Activated CD4-positive, alpha-beta T cell treated with anti-CD3 and anti-CD28 coated beads, Interleukin-2, amount 10 ng/mL, durations not matched to agents 7 days and 5 days (primary cell): ENCODE measurements around the gene TREH. TPM values are rescaled to one million over a fixed set of nuclear protein-coding genes. Genes with fewer than 3 reads are reported as not detected.

ENCODE experiments used
- CTCF ChIA-PET: fragments of 350-600 bp; sonication (Branson Sonifier 250); formaldehyde crosslinking; loops from one replicate; lab custom pipeline; 2021; ENCODE audit warnings: antibody characterized with exemption; lab: Charles Lee
- POLR2A ChIA-PET: fragments of 350-600 bp; sonication (Branson Sonifier 250); formaldehyde crosslinking; loops from one replicate; lab custom pipeline; 2021; ENCODE audit warnings: antibody characterized with exemption; lab: Charles Lee
- DNase-seq: peaks from one replicate; pipeline ENCODE4 v3.0.0-alpha.2; 2020
- H3K27ac Mint-ChIP-seq: one replicate; pipeline ENCODE4 v1.8.0; 2021; ENCODE audit warnings: mild to moderate bottlenecking, moderate library complexity, mixed read lengths
- H3K27me3 Mint-ChIP-seq: one replicate; pipeline ENCODE4 v1.8.0; 2021; ENCODE audit warnings: mixed read lengths
- H3K36me3 Mint-ChIP-seq: one replicate; pipeline ENCODE4 v1.8.0; 2021; ENCODE audit warnings: low read depth, mixed read lengths
- H3K4me1 Mint-ChIP-seq: one replicate; pipeline ENCODE4 v1.8.0; 2021; ENCODE audit warnings: mixed read lengths
- H3K4me3 Mint-ChIP-seq: one replicate; pipeline ENCODE4 v1.8.0; 2021; ENCODE audit warnings: mild to moderate bottlenecking, moderate library complexity, mixed read lengths
- H3K9me3 Mint-ChIP-seq: one replicate; pipeline ENCODE4 v1.8.0; 2021; ENCODE audit warnings: mixed read lengths
- total RNA-seq, 2 experiments: library from RNA; stranded (reverse); gene quantifications; one replicate each; pipeline ENCODE4 v1.2.3, GENCODE V29; 2021

Gene TREH
- total RNA-seq, 2 experiments from 2014 or later: not detected

DNA sequence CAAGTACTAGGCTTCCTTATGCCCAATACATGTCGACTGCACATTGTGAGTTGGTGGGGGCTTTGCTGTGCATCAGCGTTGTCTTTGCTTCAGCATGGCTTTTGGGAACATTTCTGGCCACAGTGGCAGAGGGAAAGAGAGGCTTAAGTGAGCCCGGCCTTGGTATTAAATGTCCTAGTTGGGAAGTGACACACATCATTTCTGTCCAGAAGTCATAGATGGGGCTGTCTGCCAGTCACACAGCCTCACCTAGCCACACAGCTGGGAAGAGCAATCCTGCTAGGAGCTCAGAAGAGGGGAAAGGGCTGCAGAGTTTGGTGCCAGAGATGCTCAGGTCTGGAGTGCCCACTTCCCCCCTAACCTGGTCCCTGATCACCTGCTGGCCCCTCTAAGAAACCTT, 27.6 kb downstream of the TREH start:
- CTCF ChIA-PET: no interaction called here
- POLR2A ChIA-PET: no interaction called here
- no peaks in the 10 kb centered on the region for H3K9me3 Mint-ChIP-seq

DNA sequence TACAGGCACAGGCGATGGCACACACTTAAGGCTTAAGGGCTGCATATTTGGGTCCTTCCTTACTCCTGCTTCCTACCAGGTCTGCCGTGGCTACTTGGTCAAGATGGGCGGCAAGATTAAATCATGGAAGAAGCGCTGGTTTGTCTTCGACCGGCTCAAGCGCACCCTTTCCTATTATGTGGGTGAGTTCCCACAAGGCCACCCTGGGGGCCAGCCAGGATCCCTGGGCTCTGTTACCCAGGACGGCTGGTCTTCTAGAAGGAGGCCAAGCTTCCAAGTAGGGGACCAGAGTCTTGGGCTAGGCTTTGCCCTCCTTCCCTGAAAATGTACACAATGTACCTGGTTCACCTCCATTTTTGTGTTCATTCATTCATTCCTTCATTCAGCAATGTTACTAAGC, 29.1 kb downstream of the TREH start:
- Mint-ChIP-seq H3K27me3 (no peaks in the 10 kb centered on the region), H3K9me3 (no peaks in the 10 kb centered on the region), H3K36me3 (no peaks in the 10 kb centered on the region), H3K4me3 (no peak overlapping the region), H3K4me1 (peaks cover 9% of the 10 kb centered on the region), H3K27ac (no peak overlapping the region)
- CTCF ChIA-PET: interaction anchor here (1.2 kb wide), 1 partner anchor 9 kb away, joined by 3 read pairs; no protein-coding TSS in a partner anchor
- POLR2A ChIA-PET: no interaction called here
- no peak for DNase-seq

More for the DNA sequence above, 27.6 kb downstream of the TREH start:
- Mint-ChIP-seq H3K27ac (no peak overlapping the region), H3K36me3 (no peaks in the 10 kb centered on the region), H3K27me3 (no peaks in the 10 kb centered on the region), H3K4me1 (peaks cover 9% of the 10 kb centered on the region), H3K4me3 (no peak overlapping the region)
- DNase-seq: no peak

DNA sequence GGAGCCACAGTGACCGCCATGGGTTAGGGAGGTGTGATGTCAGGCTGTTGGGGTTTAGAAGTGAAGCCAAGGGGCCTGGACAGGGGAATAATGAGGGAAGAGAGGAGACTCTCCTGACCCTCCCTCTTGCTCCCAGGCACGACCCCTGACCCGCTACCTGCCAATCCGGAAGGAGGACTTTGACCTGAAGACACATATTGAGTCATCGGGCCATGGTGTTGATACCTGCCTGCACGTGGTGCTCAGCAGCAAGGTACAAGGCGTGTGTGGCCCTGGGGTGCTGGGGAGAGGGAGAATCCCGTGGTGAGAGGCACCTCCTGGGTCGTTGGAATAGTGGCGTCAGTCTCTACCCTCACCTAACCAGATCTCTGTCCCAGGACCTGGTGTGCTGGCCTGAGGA, 29.5 kb downstream of the TREH start:
- ChIA-PET CTCF (interaction anchor here (1.2 kb wide), 1 partner anchor 10 kb away, joined by 3 read pairs; no protein-coding TSS in a partner anchor), POLR2A (no interaction called here)
- Mint-ChIP-seq H3K4me3 (no peak overlapping the region), H3K27ac (no peak overlapping the region), H3K36me3 (no peaks in the 10 kb centered on the region), H3K9me3 (no peaks in the 10 kb centered on the region), H3K4me1 (peaks cover 9% of the 10 kb centered on the region), H3K27me3 (no peaks in the 10 kb centered on the region)
- DNase-seq: no peak

DNA sequence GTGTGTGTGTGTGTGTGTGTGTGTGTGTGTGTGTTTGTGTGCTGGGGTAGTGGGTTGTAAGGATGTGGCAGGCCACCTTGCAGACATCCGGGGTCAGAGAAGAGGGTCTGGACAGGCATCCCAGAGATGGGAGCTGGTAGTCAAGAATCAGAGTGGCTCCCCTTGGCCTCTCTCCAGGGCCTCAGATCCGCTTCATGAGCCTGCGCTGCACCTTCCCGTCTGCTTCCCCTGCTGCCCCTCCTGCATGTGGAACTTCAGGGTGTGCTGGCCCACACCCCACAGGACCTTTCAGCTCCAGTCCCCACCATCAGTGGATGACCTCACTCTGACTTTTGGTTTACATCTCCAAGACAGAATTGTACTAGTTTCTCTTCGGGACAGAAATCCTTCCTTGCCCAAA, 31.2 kb downstream of the TREH start:
- Mint-ChIP-seq H3K36me3 (no peaks in the 10 kb centered on the region), H3K9me3 (no peaks in the 10 kb centered on the region), H3K4me1 (peaks cover 9% of the 10 kb centered on the region), H3K4me3 (no peak overlapping the region), H3K27ac (no peak overlapping the region), H3K27me3 (no peaks in the 10 kb centered on the region)
- ChIA-PET CTCF (interaction anchor here (0.6 to 1.0 kb wide), 3 partner anchors 12 to 29 kb away, joined by 3 to 4 read pairs (median 3); no protein-coding TSS in a partner anchor), POLR2A (no interaction called here)
- no peak for DNase-seq

DNA sequence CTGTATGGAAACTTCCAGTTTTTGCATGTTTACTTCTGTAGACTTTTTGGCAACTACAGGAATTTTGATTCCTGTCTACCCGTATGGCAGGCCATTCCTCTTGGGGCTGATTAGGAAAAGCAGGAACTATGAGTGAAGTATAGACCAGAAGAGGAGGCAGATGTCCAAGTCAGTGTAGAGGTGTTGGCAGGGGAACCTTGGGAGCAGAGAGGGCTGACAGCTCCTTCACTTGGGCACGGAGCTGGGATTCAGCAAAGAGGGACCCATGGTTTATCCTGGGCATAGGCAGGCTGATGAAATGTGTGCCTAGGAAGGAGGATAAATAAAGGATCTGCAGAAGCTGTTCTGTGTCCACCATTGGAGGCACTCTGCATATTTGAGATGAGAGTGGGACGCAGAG, 33.1 kb downstream of the TREH start:
- H3K4me1 Mint-ChIP-seq: no peaks in the 10 kb centered on the region
- ChIA-PET CTCF (interaction anchor here (0.6 to 1.5 kb wide), 2 partner anchors 9 to 10 kb away, joined by 3 read pairs; no protein-coding TSS in a partner anchor), POLR2A (no interaction called here)
- no peak overlapping the region for H3K27ac Mint-ChIP-seq
- no peaks in the 10 kb centered on the region for H3K27me3 Mint-ChIP-seq
- DNase-seq: no peak
- H3K36me3 Mint-ChIP-seq: no peaks in the 10 kb centered on the region
- H3K9me3 Mint-ChIP-seq: no peaks in the 10 kb centered on the region
- no peak overlapping the region for H3K4me3 Mint-ChIP-seq

DNA sequence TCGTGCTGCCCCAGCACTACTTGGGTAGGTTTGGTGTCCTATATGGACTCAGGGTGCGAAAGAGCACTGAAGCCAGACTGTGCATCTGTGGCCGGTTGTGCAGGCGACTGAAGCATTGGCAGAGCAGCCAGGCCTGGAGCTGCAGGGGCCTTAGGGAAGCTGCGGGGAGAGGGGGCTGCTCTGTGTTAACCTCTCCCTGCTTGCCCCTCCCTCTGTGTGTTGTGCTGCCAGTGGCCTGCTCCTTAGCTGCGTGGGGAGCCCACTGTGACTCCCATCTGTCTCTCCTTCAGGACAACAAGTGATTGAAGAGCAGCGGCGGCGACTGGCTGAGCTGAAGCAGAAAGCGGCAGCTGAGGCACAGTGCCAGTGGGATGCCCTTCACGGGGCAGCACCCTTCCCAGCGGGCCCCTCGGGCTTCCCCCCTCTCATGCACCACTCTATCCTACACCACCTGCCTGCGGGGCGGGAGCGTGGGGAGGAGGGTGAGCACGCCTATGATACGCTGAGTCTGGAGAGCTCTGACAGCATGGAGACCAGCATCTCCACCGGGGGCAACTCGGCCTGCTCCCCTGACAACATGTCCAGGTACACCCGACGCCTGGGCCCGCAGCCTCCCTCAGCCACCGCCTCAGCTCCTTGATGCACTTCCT, 34.3 kb downstream of the TREH start:
- Mint-ChIP-seq H3K27me3 (no peaks in the 10 kb centered on the region), H3K4me1 (no peaks in the 10 kb centered on the region), H3K9me3 (no peaks in the 10 kb centered on the region), H3K36me3 (no peaks in the 10 kb centered on the region), H3K27ac (no peak overlapping the region), H3K4me3 (no peak overlapping the region)
- CTCF ChIA-PET: interaction anchor here (0.5 to 2.1 kb wide), 5 partner anchors 14 to 464 kb away, joined by 3 to 7 read pairs (median 3); no protein-coding TSS in a partner anchor
- DNase-seq: no peak
- POLR2A ChIA-PET: no interaction called here

DNA sequence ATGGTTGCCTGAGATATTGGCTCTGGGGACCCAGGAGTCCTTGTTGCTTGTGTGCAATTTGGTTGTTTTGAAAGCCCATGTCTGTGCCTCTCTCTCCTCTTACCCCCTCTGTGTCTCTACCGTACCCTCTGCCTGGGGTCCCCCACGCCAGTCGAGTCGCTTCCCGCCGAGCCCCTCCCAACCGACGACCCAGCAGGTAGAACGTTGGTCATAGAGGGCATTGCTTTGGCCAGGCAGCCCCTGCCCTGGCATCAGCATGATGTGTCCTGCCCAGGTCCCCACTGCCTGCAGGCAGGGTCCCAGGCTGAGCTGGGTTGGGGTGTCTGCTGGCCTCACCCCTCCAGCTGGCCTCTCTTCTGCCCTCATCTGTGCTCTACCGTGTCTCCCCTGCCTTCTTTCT, 35.0 kb downstream of the TREH start:
- Mint-ChIP-seq H3K27me3 (no peaks in the 10 kb centered on the region), H3K36me3 (no peaks in the 10 kb centered on the region), H3K27ac (no peak overlapping the region), H3K4me3 (no peak overlapping the region), H3K9me3 (no peaks in the 10 kb centered on the region), H3K4me1 (no peaks in the 10 kb centered on the region)
- DNase-seq: no peak
- ChIA-PET POLR2A (no interaction called here), CTCF (interaction anchor here (0.5 to 2.1 kb wide), 3 partner anchors 14 to 463 kb away, joined by 3 to 7 read pairs (median 3); no protein-coding TSS in a partner anchor)

DNA sequence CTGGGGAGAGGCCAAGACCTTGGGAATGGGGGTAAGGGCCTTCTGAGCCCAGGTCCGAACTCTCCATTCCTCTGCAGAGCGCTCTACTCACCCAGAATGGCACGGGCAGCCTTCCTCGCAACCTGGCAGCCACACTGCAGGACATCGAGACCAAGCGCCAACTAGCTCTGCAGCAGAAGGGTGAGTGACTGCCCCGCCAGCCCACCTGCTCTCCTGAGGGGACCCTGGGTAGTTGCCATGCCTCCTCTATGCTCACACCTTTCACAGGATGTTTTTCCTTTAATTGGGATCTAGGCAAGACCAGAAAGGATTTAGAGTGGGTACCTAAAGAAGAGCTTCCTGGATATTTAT, 35.5 kb downstream of the TREH start:
- ChIA-PET POLR2A (no interaction called here), CTCF (interaction anchor here (1.4 to 2.1 kb wide), 2 partner anchors 15 to 18 kb away, joined by 4 to 7 read pairs; no protein-coding TSS in a partner anchor)
- no peak overlapping the region for H3K4me3 Mint-ChIP-seq
- H3K36me3 Mint-ChIP-seq: no peaks in the 10 kb centered on the region
- DNase-seq: no peak
- H3K9me3 Mint-ChIP-seq: no peaks in the 10 kb centered on the region
- H3K27me3 Mint-ChIP-seq: no peaks in the 10 kb centered on the region
- H3K27ac Mint-ChIP-seq: no peak overlapping the region
- no peaks in the 10 kb centered on the region for H3K4me1 Mint-ChIP-seq

DNA sequence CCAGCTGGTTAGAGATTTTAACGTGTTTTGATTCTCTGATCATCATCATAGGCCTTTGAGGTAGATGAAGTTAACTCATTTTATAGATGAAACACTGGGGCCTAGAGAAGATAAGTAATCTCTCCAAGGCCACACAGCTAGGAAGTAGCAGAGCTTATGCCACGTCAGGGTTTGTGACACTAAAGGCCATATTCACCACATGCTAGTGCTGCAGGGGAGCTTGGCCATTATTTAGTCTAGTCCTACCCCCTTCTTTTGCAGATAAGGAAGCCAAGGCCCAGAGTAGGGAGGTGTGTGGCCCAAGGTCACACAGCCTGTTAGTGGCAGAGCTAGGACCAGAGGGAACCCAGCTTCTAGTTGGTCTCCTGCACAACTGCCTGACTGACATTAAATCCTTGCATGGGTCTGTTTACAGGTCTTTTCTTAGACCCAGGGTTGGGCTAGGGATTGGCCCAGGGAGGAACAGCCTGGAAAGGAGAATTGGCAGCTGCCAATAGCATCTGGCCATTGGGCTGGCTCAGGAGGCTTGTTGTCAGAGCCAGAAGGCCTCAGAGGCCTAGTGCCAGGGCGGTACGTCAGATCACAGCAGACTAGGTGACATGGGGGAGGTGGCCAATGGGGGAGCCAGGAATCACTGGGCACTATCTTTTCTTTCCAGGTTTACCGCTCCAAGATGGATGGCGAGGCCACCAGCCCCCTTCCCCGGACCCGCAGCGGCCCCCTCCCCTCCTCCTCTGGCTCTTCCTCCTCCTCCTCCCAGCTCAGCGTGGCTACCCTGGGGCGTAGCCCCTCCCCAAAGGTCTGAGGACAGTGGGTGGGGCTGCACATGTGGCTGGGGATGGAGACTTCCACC, 36.1 kb downstream of the TREH start:
- Mint-ChIP-seq H3K36me3 (no peaks in the 10 kb centered on the region), H3K4me3 (no peak overlapping the region), H3K27me3 (no peaks in the 10 kb centered on the region), H3K27ac (no peak overlapping the region), H3K4me1 (no peaks in the 10 kb centered on the region), H3K9me3 (no peaks in the 10 kb centered on the region)
- no peak for DNase-seq
- POLR2A ChIA-PET: no interaction called here
- CTCF ChIA-PET: interaction anchor here (0.6 to 2.1 kb wide), 5 partner anchors 12 to 290 kb away, joined by 3 to 7 read pairs (median 3); no protein-coding TSS in a partner anchor

DNA sequence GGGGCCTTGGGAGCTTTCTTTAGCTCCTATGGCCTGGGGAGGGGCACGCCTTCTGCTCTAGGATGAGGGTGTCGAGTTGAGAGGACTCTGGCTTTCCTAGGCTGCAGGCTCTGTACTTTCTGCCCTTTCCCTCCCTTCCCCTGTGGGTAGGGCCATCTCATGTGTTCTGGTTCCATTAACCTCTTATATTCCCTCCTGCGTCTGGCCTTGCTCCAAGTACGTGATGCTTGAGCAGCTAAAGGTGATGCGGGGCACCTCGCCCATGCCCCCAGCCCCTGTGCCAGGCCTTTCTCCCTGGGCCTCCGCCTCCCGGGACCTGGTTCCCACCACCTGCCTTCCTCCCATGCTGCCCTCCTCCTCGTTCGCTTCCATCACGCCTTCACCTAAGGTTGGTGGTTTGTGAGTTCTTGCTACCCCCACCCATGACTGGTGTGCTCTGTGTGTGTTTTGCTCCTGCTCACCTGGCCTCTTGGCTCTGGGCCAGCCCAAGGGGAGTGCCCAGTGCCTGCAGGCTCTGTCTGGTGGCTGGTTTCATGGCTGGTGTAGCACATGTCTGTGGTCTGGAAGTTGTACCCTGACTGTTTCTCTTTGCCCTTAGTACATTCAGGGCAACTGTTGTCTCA, 37.9 kb downstream of the TREH start:
- ChIA-PET POLR2A (no interaction called here), CTCF (interaction anchor here (0.6 to 1.5 kb wide), 3 partner anchors 17 to 21 kb away, joined by 3 to 4 read pairs (median 4); no protein-coding TSS in a partner anchor)
- no peaks in the 10 kb centered on the region for H3K27me3 Mint-ChIP-seq
- H3K9me3 Mint-ChIP-seq: no peaks in the 10 kb centered on the region
- no peaks in the 10 kb centered on the region for H3K4me1 Mint-ChIP-seq
- DNase-seq: no peak
- no peak overlapping the region for H3K27ac Mint-ChIP-seq
- H3K4me3 Mint-ChIP-seq: no peak overlapping the region
- no peaks in the 10 kb centered on the region for H3K36me3 Mint-ChIP-seq

DNA sequence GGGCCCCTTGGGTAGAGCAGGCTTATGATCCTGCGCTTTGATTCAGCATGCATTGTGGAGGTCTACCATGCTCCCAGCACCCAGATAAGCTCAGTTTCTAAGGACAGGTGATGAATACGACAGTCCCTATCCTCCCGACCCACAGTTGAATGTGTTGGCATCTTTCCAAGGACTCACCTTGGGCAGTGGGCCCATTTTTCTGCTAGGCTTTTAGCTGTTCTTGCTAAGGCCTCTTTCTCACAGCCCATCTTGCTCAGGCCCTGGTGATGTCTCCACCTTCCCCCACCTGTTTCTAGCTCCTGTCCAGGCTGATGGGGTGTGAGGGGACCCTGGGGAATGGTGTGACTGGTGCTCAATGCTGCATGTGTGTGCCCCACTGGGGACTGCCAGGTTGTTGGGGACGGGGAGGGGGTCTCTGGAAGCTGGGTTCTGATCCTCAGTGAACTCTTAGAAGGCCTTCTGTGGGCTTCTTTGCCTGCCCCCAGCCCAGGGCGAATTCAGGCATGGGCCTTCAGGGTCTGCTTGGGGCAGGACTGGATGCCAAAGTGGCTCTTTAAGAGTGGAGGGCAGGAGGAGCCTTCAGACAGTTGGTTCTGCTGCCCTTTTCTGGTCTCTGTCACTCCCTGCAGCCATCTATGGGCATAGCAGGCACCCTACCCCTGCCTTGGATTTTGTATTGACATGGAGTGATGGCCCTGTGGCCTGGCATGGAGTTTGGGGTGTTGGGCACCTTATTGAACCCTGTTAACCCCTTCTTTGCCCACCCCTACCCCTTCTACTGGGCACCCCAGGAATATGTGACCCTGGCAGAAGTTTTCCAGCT, 38.9 kb downstream of the TREH start:
- Mint-ChIP-seq H3K4me1 (no peaks in the 10 kb centered on the region), H3K9me3 (no peaks in the 10 kb centered on the region), H3K27me3 (no peaks in the 10 kb centered on the region), H3K4me3 (no peak overlapping the region), H3K36me3 (no peaks in the 10 kb centered on the region), H3K27ac (no peak overlapping the region)
- ChIA-PET CTCF (interaction anchor here (0.7 to 1.5 kb wide), 7 partner anchors 16 to 357 kb away, joined by 3 to 4 read pairs (median 3); no protein-coding TSS in a partner anchor), POLR2A (no interaction called here)
- no peak for DNase-seq

DNA sequence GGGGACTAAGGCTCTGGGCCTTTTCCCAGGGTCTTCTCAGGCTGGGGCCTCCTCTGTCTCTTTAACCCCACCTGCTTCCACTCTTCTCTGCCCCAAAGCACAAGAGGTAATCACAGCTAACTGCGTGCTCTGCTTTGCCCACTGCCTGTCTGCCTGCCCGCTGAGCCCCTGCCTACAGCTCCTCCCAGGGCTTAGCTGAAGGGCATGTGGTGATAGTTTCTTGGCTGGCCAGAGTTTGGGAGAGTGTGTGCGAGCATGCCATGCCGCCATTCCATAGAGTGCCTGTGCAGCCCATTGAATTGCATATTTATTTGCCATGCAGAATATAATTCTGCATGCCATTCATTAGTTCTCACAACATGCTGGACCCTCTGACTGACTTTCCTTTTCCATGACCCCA, 39.6 kb downstream of the TREH start:
- DNase-seq: no peak
- CTCF ChIA-PET: interaction anchor here (0.7 to 1.5 kb wide), 5 partner anchors 15 to 357 kb away, joined by 3 to 4 read pairs (median 3); no protein-coding TSS in a partner anchor
- Mint-ChIP-seq H3K4me3 (no peak overlapping the region), H3K27me3 (no peaks in the 10 kb centered on the region), H3K4me1 (no peaks in the 10 kb centered on the region), H3K36me3 (no peaks in the 10 kb centered on the region), H3K9me3 (no peaks in the 10 kb centered on the region), H3K27ac (no peak overlapping the region)
- POLR2A ChIA-PET: no interaction called here
